Prostate gland (tissue), 2 donors: Measurements from ENCODE around the gene IL20RA.

Experiments
- CTCF ChIP-seq, 4 experiments: fragments of 200-600 bp in 2 of 4; fragments of 450-650 bp in 2 of 4; sonication (generic) in 2 of 4; IDR thresholded peaks; 1 replicate in 3 of 4; 2 replicates in 1 of 4; pipeline ENCODE4 v1.5.1; 2016 to 2019; ENCODE audit warnings: antibody characterized with exemption in 4 of 4, mild to moderate bottlenecking in 2 of 4, moderate library complexity in 2 of 4
- POLR2A ChIP-seq: fragments of 450-650 bp; IDR thresholded peaks from one replicate; pipeline ENCODE4 v1.6.1; 2016; ENCODE audit warnings: antibody characterized with exemption, mild to moderate bottlenecking
- POLR2AphosphoS5 ChIP-seq: sonication (generic); formaldehyde crosslinking; IDR thresholded peaks from one replicate; pipeline ENCODE4 v1.6.1; 2017; ENCODE audit warnings: antibody characterized with exemption

GRCh38 chr6:136967876-136968752 lies 76.7 kb downstream of the IL20RA start:
- TF ChIP-seq CTCF (IDR thresholded peaks at IDR 0.05) = peak in 3 of 4 experiments; percentile 60 to 72 (median 62)
- TF ChIP-seq POLR2A = no peak
- TF ChIP-seq POLR2AphosphoS5 = no peak
